Activated T-cell treated with anti-CD3 and anti-CD28 coated beads, Interleukin-2, amount 50 U/mL, for 72 hours (primary cell): Measurements from ENCODE around the gene TP53I13. TPM values are rescaled to one million over a fixed set of nuclear protein-coding genes. Genes with fewer than 3 reads are reported as not detected.

Experiments used
- ATAC-seq, 2 donors: fragments of 150-1000 bp; cut with Tn5 transposase; replicated peaks in 1 of 2; 2 replicates each; pipeline ENCODE4 v1.10.0; 2021; ENCODE audit warnings: moderate library complexity in 2 of 2, mild to moderate bottlenecking in 1 of 2
- DNase-seq, 2 donors: peaks; one replicate each; pipeline ENCODE4 v3.0.0; 2021 to 2022; ENCODE audit warnings: mixed read lengths in 1 of 2
- H3K27ac Mint-ChIP-seq: one replicate; pipeline ENCODE4 v1.8.0; 2022; ENCODE audit warnings: mild to moderate bottlenecking, moderate library complexity, mixed read lengths
- H3K27me3 Mint-ChIP-seq: one replicate; pipeline ENCODE4 v1.8.0; 2022; ENCODE audit warnings: low read depth, mixed read lengths
- H3K36me3 Mint-ChIP-seq, 2 donors: one replicate each; pipeline ENCODE4 v1.8.0; 2022; ENCODE audit warnings: mixed read lengths in 2 of 2, mild to moderate bottlenecking in 1 of 2; ENCODE audit not compliant: insufficient read depth in 2 of 2
- H3K4me1 Mint-ChIP-seq: one replicate; pipeline ENCODE4 v1.8.0; 2022; ENCODE audit warnings: low read depth, mixed read lengths
- H3K4me3 Mint-ChIP-seq, 2 donors: one replicate each; pipeline ENCODE4 v1.8.0; 2022; ENCODE audit warnings: mild to moderate bottlenecking in 2 of 2, mixed read lengths in 2 of 2, moderate library complexity in 2 of 2
- H3K9me3 Mint-ChIP-seq, 2 donors: one replicate each; pipeline ENCODE4 v1.8.0; 2022; ENCODE audit warnings: mixed read lengths in 2 of 2
- total RNA-seq, 2 donors: library from RNA; stranded (reverse); gene quantifications; one replicate each; pipeline ENCODE4 v1.2.3, GENCODE V29; 2022

TP53I13 gene
- total RNA-seq, 2 donors from 2014 or later = 77.4 to 103 TPM

DNA sequence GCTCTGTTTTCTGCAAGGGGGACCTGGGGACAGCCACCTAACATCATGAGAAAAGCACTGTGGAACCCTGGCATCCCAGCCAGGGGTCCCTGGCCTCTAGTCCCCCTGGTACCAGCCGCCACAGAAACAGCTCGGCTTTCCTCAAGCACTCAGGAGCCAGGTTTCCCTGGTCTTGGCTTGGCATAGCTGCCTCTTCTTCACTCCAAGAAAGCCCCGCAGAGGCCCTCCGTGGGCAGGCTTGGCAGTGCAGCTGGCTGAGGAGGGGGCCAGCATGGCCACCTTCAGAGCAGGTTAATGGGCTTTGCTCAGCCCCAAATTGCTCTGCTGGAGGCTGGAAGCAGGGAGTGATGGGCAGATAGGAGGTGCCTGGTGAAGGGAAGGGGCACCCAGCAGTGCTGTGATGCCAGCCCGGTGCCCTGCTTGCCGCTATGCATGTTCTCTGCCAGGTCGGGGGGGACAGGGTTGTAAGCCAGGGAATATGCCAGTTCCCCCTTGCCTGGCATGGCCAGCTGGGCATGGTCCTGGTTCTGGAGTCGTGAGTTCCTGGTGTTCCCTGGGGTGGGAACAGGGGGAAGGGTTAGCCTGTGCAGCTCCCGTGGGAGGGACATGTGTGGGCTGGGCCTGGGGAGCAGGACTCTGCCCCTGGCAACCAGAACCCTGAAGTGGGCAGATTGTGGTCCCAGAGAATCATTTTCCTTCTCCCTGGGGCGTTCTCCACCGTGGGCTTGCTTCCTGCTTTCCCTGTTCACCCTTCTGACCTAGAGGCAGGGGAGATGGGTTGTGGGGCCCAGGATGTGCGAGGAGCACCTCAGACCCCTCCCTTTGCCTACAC lies 27.7 kb downstream of the TP53I13 start:
- ATAC-seq = no peak
- no peak for DNase-seq
- no peaks in the 10 kb centered on the region for H3K36me3 Mint-ChIP-seq
- H3K4me3 Mint-ChIP-seq = no peak overlapping the region
- H3K27ac Mint-ChIP-seq = no peak overlapping the region
- no peaks in the 10 kb centered on the region for H3K27me3 Mint-ChIP-seq
- peaks cover 46% of the 10 kb centered on the region for H3K4me1 Mint-ChIP-seq
- no peaks in the 10 kb centered on the region for H3K9me3 Mint-ChIP-seq

DNA sequence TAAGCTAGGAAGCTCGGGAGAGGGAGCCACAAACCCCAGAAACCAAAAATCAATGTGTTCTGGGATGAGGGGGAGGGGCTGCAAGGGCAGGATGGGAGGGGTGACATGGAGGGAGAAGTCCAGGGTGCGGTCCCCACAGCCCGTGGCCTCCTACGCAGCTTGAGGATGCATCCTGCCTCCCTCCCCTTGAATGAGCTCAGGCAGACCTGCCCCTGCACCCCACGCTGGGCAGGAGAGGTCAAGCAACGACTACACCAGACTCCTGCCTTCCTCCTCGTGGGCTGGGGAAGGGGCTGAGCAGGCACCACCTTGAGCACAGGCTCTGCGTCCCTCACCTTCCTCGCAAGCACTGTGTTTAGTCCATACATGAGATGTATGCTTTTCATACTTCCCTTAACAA lies 28.3 kb downstream of the TP53I13 start:
- H3K27me3 Mint-ChIP-seq = no peaks in the 10 kb centered on the region
- H3K4me3 Mint-ChIP-seq = no peak overlapping the region
- ATAC-seq (no peak), DNase-seq (no peak)
- H3K9me3 Mint-ChIP-seq = no peaks in the 10 kb centered on the region
- no peak overlapping the region for H3K27ac Mint-ChIP-seq
- no peaks in the 10 kb centered on the region for H3K36me3 Mint-ChIP-seq
- peaks cover 42% of the 10 kb centered on the region for H3K4me1 Mint-ChIP-seq

DNA sequence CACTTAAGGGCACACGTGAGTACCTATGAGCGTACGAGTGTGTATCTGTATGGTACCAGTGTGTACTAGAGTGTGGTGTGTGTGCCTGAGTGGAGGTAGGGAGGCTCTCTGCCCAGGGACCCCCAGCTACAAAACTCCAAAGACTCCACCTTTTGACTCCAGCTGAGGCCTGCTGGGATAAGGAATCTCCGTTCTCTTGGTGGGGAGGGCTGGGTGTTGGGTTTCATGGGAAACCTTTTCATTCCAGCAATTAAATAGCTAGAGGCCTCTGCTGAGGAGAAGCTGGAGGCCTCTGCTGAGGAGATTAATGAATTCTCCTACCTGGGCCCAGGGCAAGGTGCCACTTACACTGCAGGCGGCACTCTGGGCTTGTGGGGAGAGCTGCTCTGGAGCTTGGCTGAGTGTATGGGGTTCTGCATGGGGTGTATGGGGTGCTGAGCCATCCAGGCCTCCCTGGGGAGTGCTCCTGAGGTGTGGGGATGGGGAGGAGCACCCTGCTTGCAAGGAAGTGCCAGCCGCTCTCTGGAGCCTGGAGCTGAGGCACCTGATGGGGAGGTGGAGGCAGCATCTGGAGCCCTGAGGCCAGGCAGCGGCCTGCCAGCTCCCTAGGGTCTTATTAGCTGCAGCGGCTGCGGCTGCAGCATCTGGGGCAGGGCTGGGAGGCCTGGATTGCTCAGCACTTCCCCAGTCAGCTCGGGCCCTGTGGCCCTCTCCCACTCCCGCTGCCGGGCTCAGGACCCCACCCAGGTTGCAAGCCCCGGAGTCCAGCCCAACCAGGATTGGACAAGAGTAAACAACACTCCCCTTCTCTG lies 29.1 kb downstream of the TP53I13 start:
- Mint-ChIP-seq H3K27ac (no peak overlapping the region), H3K9me3 (no peaks in the 10 kb centered on the region), H3K27me3 (no peaks in the 10 kb centered on the region)

DNA sequence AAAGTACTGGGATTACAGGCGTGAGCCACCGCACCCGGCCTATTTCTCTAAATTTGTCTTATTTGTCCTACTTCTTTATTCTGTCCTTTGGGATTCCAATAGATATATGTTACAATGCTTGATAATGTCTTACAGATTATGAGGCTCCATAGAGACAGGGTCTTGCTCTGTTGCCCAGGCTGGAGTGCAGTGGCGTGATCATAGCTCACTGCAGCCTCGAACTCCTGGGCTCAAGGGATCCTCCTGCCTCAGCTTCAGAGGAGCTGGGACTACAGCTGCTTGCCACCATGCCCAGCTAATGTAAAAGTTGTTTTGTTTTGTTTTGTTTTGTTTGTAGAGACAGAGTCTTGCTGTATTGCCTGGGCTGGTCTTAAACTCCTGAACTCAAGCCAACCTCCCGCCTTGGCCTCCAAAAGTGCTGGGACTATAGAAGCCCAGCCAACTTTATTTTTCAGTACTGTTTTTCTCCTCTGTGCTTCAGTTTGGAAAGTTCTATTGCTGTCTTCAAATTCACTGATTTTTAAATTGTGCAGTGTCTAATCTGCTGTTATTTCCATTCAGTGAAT lies 34.7 kb downstream of the TP53I13 start:
- ATAC-seq (no peak), DNase-seq (no peak)
- Mint-ChIP-seq H3K4me3 (no peak overlapping the region), H3K36me3 (no peaks in the 10 kb centered on the region), H3K9me3 (no peaks in the 10 kb centered on the region), H3K4me1 (peaks cover 19% of the 10 kb centered on the region), H3K27ac (no peak overlapping the region), H3K27me3 (no peaks in the 10 kb centered on the region)

More for the DNA sequence above, 29.1 kb downstream of the TP53I13 start:
- peaks cover 34% of the 10 kb centered on the region for H3K4me1 Mint-ChIP-seq
- ATAC-seq (no peak), DNase-seq (no peak)
- H3K36me3 Mint-ChIP-seq = no peaks in the 10 kb centered on the region
- no peak overlapping the region for H3K4me3 Mint-ChIP-seq

DNA sequence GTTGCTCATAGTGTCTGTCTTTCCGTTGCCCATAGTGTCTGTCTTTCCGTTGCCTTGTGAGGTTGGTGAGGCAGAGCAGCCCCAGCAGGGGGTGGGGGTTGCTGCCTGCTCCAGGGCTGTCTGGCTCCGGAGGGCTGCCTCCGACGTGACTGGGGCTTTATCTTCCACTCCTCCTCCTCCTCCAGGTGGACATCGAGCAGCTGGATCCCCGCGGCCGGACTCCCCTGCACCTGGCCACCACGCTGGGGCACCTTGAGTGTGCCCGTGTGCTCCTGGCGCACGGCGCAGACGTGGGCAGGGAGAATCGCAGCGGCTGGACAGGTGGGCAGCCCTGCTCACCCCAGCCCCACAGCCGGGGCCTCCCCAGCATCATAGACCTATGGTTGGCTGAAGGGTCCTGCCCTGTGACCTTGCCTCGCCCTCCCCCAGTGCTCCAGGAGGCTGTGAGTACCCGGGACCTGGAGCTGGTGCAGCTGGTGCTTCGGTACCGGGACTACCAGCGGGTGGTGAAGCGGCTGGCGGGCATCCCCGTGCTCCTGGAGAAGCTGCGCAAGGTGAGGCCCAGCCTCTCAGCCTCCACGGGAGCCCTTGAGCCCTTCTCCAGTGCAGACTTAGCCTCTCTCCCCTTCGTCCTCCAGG lies 39.2 kb downstream of the TP53I13 start:
- Mint-ChIP-seq H3K9me3 (no peaks in the 10 kb centered on the region), H3K4me3 (no peak overlapping the region), H3K4me1 (no peaks in the 10 kb centered on the region), H3K36me3 (no peaks in the 10 kb centered on the region), H3K27ac (no peak overlapping the region), H3K27me3 (no peaks in the 10 kb centered on the region)
- DNase-seq (no peak), ATAC-seq (no peak)

DNA sequence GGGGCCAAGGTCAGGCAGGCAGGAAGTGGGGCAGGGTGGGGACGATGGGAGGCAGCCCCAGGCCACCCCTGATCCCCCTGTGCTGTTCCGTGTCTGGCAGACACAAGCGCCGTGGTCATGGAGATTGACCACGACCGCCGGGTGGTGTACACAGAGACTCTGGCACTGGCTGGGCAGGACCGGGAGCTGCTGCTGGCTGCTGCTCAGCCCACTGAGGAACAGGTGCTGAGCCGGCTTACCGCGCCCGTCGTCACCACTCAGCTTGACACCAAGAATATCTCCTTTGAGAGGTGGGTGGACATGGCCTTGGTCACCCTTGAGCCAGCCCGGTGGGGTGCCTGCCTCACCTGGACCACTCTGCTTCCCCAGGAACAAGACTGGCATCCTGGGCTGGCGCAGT lies 40.5 kb downstream of the TP53I13 start:
- ATAC-seq (no peak), DNase-seq (no peak)
- H3K27me3 Mint-ChIP-seq = no peaks in the 10 kb centered on the region
- no peak overlapping the region for H3K4me3 Mint-ChIP-seq
- H3K27ac Mint-ChIP-seq = no peak overlapping the region
- H3K36me3 Mint-ChIP-seq = no peaks in the 10 kb centered on the region
- H3K4me1 Mint-ChIP-seq = peaks cover 4% of the 10 kb centered on the region
- H3K9me3 Mint-ChIP-seq = no peaks in the 10 kb centered on the region

DNA sequence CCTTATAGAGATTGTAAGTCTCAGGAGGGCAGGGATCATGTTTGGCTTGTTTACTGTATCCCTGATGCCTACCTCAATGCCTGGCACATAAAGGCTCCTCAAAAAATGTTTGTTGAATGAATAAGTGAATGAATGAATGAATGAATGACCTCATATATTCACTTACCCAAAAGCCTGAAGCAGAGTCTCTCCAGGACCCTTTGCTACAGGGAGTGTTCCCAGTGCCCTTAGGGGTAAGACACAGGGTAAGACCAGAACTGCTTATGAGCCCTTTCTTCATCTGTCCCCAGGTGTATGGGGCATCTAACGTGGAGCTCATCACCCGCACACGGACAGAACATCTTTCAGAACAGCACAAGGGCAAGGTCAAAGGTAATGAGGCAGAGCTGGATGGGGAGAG lies 41.9 kb downstream of the TP53I13 start:
- no peaks in the 10 kb centered on the region for H3K9me3 Mint-ChIP-seq
- no peaks in the 10 kb centered on the region for H3K36me3 Mint-ChIP-seq
- DNase-seq = no peak
- H3K27ac Mint-ChIP-seq = no peak overlapping the region
- H3K4me3 Mint-ChIP-seq = no peak overlapping the region
- no peak for ATAC-seq
- peaks cover 16% of the 10 kb centered on the region for H3K4me1 Mint-ChIP-seq
- H3K27me3 Mint-ChIP-seq = no peaks in the 10 kb centered on the region

DNA sequence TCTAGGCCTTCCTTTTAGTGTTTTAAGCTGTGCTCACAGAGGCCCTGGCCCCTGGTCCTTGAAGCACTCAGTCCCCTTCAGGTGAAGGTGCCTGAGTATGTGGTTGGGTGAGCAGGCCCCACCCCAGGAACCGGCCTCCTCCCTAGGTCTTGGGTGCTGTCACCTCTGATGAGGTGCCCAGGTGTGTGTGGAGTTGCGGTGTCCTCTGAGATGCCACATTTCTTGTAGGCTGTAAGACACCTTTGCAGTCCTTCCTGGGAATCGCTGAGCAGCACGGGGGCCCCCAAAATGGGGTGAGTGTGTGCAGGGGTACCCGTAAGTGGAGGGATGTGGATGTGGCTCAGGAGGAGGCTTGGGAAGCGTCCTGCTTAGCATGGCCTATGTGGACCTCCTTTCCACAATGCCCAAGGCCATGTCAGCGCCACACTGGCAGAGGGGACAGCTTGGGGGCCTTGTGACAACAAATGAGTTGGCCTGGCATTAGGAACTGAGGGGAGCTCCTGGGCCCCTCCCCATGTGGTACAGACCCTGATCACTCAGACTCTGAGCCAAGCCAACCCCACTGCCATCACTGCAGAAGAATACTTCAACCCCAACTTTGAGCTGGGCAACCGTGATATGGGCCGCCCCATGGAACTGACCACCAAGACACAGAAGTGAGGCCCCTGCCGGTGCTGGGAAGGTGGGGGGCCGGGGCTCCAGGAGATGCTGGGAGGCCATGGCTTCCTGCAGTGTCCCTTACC lies 43.0 kb downstream of the TP53I13 start:
- Mint-ChIP-seq H3K27me3 (no peaks in the 10 kb centered on the region), H3K9me3 (no peaks in the 10 kb centered on the region), H3K4me1 (peaks cover 28% of the 10 kb centered on the region), H3K4me3 (no peak overlapping the region), H3K27ac (no peak overlapping the region), H3K36me3 (no peaks in the 10 kb centered on the region)
- DNase-seq (no peak), ATAC-seq (no peak)

DNA sequence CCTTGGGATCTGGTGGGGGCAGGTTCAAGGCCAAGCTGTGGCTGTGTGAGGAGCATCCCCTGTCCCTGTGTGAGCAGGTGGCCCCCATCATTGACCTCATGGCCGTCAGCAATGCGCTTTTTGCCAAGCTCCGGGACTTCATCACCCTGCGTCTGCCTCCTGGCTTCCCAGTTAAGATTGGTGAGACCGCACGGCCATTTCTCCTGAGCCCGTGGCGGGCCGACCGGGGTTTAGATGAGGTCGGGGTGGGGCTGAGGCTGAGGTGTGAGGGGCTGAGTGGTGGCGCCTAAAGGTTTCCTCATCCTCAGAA lies 43.5 kb downstream of the TP53I13 start:
- no peaks in the 10 kb centered on the region for H3K9me3 Mint-ChIP-seq
- H3K36me3 Mint-ChIP-seq = no peaks in the 10 kb centered on the region
- no peak overlapping the region for H3K27ac Mint-ChIP-seq
- no peak overlapping the region for H3K4me3 Mint-ChIP-seq
- H3K27me3 Mint-ChIP-seq = peaks cover 4% of the 10 kb centered on the region
- ATAC-seq = no peak
- no peak for DNase-seq
- H3K4me1 Mint-ChIP-seq = peaks cover 33% of the 10 kb centered on the region

DNA sequence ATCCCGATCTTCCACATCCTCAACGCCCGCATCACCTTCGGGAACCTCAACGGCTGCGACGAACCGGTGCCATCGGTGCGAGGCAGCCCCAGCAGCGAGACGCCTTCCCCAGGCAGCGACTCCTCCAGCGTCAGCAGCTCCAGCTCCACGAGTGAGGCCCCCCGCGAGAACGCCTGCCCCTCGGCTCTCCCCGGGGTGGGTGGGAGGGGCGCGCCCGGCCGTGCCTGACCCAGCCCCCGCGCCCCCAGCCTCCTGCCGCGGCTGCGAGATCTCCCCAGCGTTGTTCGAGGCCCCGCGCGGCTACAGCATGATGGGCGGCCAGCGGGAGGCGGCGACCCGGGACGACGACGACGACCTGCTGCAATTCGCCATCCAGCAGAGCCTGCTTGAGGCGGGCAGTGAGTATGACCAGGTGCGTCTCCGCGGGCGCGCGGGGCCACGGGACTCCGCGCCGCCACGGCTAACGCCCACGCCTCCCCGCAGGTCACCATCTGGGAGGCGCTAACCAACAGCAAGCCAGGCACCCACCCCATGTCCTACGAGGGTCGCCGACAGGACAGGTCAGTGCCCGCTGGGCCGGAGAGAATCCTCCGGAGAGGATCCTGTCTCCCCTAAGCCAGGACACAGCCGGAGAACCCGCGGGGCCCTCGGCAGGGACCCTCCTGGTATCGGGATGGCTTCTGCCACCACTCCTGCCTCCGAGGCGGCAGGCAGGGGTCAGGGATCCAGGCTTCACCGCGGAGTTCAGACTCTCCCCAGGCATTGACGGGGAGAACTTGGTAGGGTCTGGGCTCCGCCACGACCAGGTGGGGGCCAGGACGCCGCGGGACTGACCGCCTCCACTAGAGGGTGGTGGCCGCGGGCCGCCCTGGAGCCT lies 44.1 kb downstream of the TP53I13 start:
- H3K27me3 Mint-ChIP-seq = peaks cover 5% of the 10 kb centered on the region

DNA sequence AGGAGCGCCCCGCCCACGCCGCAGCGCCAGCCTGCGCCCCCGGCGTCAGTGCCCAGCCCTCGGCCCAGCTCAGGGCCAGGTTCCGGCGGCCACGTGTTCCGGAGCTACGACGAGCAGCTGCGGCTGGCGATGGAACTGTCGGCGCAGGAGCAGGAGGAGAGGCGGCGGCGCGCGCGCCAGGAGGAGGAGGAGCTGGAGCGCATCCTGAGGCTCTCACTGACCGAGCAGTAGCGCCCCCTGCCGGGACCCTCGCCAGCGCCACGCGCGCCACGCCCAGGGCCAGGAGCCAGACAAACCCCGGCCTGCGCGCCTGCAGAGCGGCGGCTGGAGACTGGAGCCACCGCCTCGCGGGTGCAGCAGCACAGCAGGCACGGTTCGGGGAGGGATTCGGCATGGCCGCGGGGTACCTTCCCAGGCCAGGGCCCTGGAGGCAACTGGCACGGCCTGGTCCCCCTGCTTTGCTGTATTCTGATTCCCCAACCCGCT lies 44.9 kb downstream of the TP53I13 start:
- no peaks in the 10 kb centered on the region for H3K9me3 Mint-ChIP-seq
- H3K27me3 Mint-ChIP-seq = peaks cover 5% of the 10 kb centered on the region
- DNase-seq (peak; percentile 94 to 97), ATAC-seq (peak; percentile 46 to 49)
- H3K36me3 Mint-ChIP-seq = no peaks in the 10 kb centered on the region
- peak overlapping the region; percentile 63 to 74 for H3K4me3 Mint-ChIP-seq
- H3K4me1 Mint-ChIP-seq = peaks cover 40% of the 10 kb centered on the region
- H3K27ac Mint-ChIP-seq = no peak overlapping the region

More for the DNA sequence above, 44.1 kb downstream of the TP53I13 start:
- H3K4me1 Mint-ChIP-seq = peaks cover 39% of the 10 kb centered on the region
- H3K9me3 Mint-ChIP-seq = no peaks in the 10 kb centered on the region
- H3K27ac Mint-ChIP-seq = no peak overlapping the region
- H3K36me3 Mint-ChIP-seq = no peaks in the 10 kb centered on the region
- peak in 1 of 2 donors; percentile 12 for DNase-seq
- ATAC-seq = no peak
- peak overlapping the region; percentile 49 to 68 for H3K4me3 Mint-ChIP-seq

DNA sequence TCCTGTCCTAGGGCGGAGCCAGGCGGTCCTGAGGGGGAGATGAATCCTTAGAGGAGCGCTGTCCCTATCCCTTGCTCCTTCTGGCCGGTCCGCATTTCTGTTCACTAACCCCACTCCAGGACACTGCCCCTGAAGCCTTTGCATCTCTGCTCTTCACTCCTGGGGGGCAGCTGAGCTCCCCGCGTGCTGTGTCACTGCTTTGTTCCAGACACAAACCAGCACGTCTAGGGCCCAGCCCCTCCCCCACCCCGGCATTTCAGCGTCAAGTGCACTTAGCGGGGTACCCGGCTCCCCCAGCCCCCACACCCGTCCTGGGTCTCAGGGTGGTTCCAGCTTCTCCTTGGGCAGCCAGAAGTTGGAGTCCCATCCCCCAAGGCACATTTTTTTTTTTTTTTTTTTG lies 45.4 kb downstream of the TP53I13 start:
- Mint-ChIP-seq H3K27me3 (peaks cover 5% of the 10 kb centered on the region), H3K9me3 (no peaks in the 10 kb centered on the region), H3K27ac (no peak overlapping the region), H3K4me1 (peaks cover 40% of the 10 kb centered on the region), H3K36me3 (no peaks in the 10 kb centered on the region), H3K4me3 (peak overlapping the region; percentile 63 to 74)
- ATAC-seq = no peak
- DNase-seq = no peak
